ENCODE data around the gene TRIM10. TPM values are rescaled to one million over a fixed set of nuclear protein-coding genes. Genes with fewer than 3 reads are reported as not detected.
A peak's percentile ranks its signal among the peaks of the same experiment; 100 is the strongest.
"Not testable (repeated sequence)": the region's sequence is repeated elsewhere in the genome, so short reads cannot be mapped to it uniquely, and the experiment has no call there.

Gene TRIM10
- polyA plus RNA-seq, 5 donors = 0.34 to 2.6 (median 0.44) TPM

DNA sequence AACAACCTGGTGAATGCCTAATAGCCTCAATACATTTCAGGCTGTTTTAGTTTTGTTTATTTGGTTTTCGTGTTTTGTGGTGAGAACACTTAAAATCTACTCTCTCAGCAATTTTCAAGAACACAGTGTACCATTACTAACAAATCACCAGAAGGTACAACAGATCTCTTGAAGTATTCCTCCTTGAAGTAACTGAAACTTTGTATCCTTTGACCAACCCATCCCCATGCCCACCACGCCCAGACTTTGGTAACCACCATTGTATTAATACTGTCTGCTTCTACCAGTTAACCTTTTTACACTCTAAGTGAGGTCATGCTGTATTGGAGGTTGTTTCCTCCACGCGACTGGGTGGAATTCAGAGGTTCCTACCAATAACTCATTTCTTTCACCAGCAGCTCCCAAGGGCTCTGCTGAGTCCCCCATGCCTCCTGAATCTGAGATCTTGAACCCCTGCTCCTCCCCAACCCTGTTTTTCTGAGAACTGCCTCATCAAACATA, 30.8 kb downstream of the TRIM10 start:
- no peak for DNase-seq

- no peak for DNase-seq
Measured at GRCh38 chr6:30129265-30130178, 31.5 kb downstream of the TRIM10 start.

DNA sequence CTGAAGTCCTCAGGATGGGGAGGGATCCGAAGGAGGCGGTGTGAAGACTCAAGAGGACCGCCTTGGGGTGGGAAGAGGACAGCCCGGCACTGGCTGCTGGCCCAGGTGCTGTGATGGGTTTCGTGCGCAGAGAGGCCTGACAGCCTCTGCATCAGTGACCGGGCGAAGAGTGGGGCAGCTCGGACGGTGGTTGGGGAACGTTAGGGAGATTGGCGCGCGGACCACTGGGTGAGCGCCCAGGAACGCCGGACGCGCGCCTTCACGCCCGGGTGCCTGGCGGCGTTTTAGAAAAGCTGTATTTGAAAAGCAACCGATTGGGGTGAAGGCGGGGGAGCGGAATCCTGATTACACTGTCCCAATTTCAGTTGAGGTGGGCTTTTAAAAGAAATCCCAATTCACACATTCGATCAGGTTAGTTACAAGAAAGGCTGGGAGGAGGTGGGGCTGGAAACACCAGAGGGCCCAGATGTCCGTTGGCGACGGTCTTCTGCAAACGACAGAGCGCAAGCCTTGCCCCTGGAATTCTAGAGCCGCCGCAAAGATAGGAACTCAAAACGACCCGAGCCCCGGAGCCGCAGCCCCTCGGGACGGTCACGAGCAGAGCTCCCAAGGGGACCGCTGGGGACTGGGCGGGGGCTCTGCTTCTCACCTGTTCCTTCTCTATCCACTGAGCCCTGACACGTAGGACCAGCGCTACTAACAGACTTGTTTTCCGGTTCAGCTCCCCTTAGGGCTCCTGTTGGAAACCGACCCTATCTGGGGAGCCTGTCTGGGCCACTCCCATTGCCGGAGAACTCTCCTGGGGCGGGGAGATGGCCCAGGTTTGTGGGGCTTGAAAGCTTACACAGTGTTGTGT, 33.5 kb downstream of the TRIM10 start:
- DNase-seq = peak in 1 of 2 donors; percentile 3

GRCh38 chr6:30122515-30122914, 38.5 kb downstream of the TRIM10 start:
- DNase-seq = no peak

DNA sequence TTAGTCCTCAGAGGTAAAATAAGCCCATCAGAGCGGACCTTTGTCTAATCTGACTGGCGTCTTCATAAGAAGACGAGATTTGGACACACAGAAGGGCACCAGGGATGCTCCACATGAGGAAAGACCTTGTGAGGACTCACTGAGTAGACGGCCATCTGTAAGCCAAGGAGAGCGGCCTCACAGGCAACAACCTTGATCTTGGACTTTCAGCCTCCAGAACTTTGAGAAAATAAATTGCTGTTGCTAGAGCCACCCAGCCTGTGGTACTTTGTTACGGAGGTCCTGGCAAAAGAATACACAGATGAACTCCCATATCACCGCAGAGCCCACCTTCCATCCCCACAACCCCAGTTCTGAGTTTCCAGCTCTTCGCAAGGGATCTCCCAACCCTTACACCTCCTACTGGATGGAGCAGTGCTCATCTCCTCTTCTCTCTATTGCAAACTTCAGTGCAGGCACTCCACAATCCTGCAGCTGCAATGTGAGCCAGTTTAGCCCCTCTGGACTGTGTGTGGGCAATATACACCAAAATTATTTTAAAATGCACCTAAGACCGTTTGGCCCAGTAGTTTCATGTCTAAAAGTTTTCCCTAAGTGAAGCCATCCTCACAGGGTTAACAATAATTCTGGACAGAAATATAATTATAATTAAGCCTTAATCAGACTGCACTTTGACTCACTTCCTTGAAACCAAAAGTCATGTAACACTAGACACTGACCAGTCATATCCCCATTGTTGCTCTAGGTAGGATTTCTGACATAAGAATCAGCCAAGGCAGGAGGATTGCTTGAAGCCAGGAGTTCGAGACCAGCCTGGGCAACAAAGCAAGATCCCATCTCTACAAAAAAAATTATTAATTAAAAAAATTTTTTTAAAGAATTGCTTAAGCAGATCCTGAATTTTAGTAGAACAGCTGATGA, 39.3 kb downstream of the TRIM10 start:
- no peak for DNase-seq

DNA sequence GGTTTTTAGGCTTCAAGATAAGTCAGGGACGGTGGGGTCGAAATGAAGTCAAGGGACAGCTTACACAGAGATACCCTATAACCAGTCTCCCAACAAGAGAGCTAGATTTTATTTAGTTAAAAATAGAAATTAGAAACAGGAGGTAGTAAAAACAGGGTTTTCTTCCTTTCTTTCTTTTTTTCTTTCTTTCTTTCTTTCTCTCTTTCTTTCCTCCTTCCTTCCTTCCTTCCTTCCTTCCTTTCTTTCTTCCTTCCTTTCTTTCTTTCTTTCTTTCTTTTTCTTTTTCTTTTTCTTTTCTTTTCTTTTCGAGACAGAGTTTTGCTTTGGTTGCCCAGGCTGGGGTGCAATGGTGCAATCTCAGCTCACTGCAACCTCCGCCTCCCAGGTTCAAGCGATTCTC, 42.3 kb downstream of the TRIM10 start:
- not testable (repeated sequence) for DNase-seq

GRCh38 chr6:30116724-30117123, 44.3 kb downstream of the TRIM10 start:
- DNase-seq = no peak

GRCh38 chr6:30113841-30114240, 47.2 kb downstream of the TRIM10 start:
- DNase-seq = no peak

GRCh38 chr6:30113003-30113759, 47.8 kb downstream of the TRIM10 start, which contains the start of gene TRIM31:
Gene TRIM31, minus strand, starts transcription at chr6:30113090. Its CDS starts 285 bp downstream, at chr6:30112805.
- no peak for DNase-seq

- DNase-seq = no peak
Measured at GRCh38 chr6:30112402-30112994, 48.5 kb downstream of the TRIM10 start.

- DNase-seq = no peak
Measured at GRCh38 chr6:30111266-30111856, 49.6 kb downstream of the TRIM10 start.

DNA sequence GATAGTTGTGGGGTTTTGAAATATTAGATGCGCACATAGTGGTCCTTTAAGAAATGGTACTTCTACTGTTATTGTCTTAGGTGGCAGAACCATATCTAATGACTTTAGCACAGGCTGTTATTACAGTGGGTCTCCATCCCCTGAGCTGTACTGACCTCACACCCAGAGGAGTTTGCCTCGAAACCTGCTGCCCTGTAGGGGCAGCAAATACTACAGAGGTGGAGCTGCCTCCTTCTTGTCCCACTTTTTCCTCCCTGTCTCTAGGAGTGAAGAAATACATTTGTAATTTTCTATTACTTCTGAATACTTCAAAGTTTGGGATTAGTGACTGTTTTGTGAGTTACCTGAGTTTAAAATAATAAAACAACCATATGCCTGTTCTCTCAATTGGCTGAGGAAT, 56.4 kb downstream of the TRIM10 start:
- no peak for DNase-seq

- DNase-seq = no peak
Measured at GRCh38 chr6:30103872-30104179, 57.2 kb downstream of the TRIM10 start.

GRCh38 chr6:30102970-30103871, 57.8 kb downstream of the TRIM10 start:
- DNase-seq = peak; percentile 66 to 81

DNA sequence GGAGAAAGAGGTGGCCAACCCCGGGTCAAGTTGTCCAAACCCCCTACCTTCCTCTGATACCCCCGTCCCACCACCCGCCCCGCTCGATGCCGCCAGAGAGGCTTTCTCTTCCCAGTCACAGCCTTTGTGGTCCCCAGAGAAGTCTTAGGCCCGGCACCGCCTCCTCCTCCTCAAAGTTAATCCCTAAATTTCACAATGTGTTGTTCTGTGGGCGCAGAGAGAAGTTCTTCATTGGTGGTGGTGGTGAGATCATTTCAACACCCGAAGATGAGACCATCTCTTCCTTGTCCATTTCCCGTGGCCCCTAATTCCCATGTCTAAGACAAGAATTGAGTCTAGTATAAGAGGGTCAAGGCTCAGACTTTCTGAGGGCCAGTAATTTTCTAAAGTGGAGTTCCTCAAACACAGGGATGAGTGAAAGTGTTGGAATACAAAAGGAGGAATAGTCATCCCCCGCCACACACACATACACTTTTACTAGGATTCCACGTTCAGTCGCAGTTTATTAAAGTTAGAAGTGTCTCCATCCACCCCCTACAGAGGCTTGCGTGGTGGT, 58.5 kb downstream of the TRIM10 start:
- DNase-seq = no peak

All from right lung (tissue), 5 donors.